HG02970 (cell line): ENCODE measurements around the gene SLC16A11.

Experiments
- ATAC-seq: cut with Tn5 transposase; IDR thresholded peaks from one replicate; pipeline ENCODE4 v1.9.1; 2021; ENCODE audit warnings: mild to moderate bottlenecking, moderate library complexity, moderate number of reproducible peaks; ENCODE audit not compliant: unreplicated experiment, low FRiP score

SLC16A11 gene

GRCh38 chr17:7029096-7029495 lies 14.8 kb downstream of the SLC16A11 start:
- no peak for ATAC-seq

GRCh38 chr17:7027335-7027734 lies 16.6 kb downstream of the SLC16A11 start:
- no peak for ATAC-seq

- ATAC-seq, result no peak
Measured at GRCh38 chr17:7026471-7027115, 17.3 kb downstream of the SLC16A11 start.

- ATAC-seq, result no peak
Measured at GRCh38 chr17:7025245-7025644, 18.6 kb downstream of the SLC16A11 start.

- ATAC-seq, result no peak
Measured at GRCh38 chr17:7024402-7024785, 19.5 kb downstream of the SLC16A11 start.

- ATAC-seq, result no peak
Measured at GRCh38 chr17:7023576-7024401, 20.1 kb downstream of the SLC16A11 start.

- ATAC-seq, result no peak
Measured at GRCh38 chr17:7022781-7023571, 20.9 kb downstream of the SLC16A11 start, which contains the start of gene BCL6B. TSS of gene BCL6B (plus strand) at chr17:7023050. CDS start at chr17:7023672, 622 bp downstream.

- no peak for ATAC-seq
Measured at GRCh38 chr17:7021993-7022778, 21.7 kb downstream of the SLC16A11 start.

GRCh38 chr17:7020894-7021664 lies 22.8 kb downstream of the SLC16A11 start:
- ATAC-seq, result no peak

GRCh38 chr17:7019839-7020519 lies 23.9 kb downstream of the SLC16A11 start:
- ATAC-seq, result no peak

GRCh38 chr17:7019367-7019766 lies 24.5 kb downstream of the SLC16A11 start:
- no peak for ATAC-seq

GRCh38 chr17:7018331-7018964 lies 25.4 kb downstream of the SLC16A11 start:
- ATAC-seq, result no peak

- ATAC-seq, result no peak
Measured at GRCh38 chr17:7017827-7018200, 26.1 kb downstream of the SLC16A11 start.

- ATAC-seq, result no peak
Measured at GRCh38 chr17:7016886-7017826, 26.7 kb downstream of the SLC16A11 start.

- no peak for ATAC-seq
Measured at GRCh38 chr17:7016418-7016817, 27.5 kb downstream of the SLC16A11 start.

GRCh38 chr17:7014995-7015958 lies 28.6 kb downstream of the SLC16A11 start:
- ATAC-seq, result peak; percentile 18
